ENCODE measurements around the gene SLC24A3.

GRCh38 chr20:19603376-19603750 is 390.9 kb downstream of the SLC24A3 start:
- TF ChIP-seq EZH2phosphoT487 (IDR thresholded peaks at IDR 0.05; ENCODE audit: borderline replicate concordance) (no peak), CTCF (conservative IDR thresholded peaks at IDR 0.05; ENCODE audit: low read length) (no peak)
